Vagina (tissue), 2 donors: Measurements from ENCODE around the gene SOCS4.

Source experiments
- POLR2A ChIP-seq, 2 donors: fragments of 450-650 bp; IDR thresholded peaks; one replicate each; pipeline ENCODE4 v1.6.1; 2017; ENCODE audit warnings: antibody characterized with exemption in 2 of 2, mild to moderate bottlenecking in 2 of 2, moderate library complexity in 2 of 2
- POLR2AphosphoS5 ChIP-seq, 2 donors: sonication (generic); formaldehyde crosslinking; IDR thresholded peaks; one replicate each; pipeline ENCODE4 v1.9.0; 2017; ENCODE audit warnings: antibody characterized with exemption in 2 of 2, mild to moderate bottlenecking in 2 of 2, low read depth in 1 of 2; ENCODE audit not compliant: insufficient read depth in 1 of 2
- TF ChIP-seq, protein P1 (sequence below), 3 experiments: fragments of 450-650 bp in 2 of 3; fragments of 200-600 bp in 1 of 3; sonication (generic) in 1 of 3; IDR thresholded peaks; one replicate each; pipeline ENCODE4 v1.5.1; 2017 to 2019; ENCODE audit warnings: antibody characterized with exemption in 3 of 3, mild to moderate bottlenecking in 2 of 3, moderate library complexity in 2 of 3

DNA sequence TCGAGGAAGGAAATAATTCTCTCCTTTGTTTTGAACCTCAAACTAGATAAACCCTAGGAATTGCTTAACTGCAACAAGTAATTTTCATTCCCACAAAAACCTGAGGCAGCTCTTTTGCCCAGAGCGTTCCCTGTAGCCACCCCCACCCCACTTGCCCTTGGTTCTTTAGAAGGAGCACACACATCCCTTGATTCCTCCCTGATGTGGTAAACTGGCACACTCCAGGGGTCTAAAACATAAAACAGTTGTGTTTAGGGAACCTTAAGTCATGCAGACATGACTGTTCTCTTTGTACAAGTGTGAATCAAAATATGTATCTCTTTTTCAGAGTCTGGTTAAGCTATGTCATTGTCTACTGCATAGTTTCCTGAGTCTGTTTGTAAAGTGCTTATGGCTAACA, 38.4 kb downstream of the SOCS4 start:
- TF ChIP-seq, protein P1, sequence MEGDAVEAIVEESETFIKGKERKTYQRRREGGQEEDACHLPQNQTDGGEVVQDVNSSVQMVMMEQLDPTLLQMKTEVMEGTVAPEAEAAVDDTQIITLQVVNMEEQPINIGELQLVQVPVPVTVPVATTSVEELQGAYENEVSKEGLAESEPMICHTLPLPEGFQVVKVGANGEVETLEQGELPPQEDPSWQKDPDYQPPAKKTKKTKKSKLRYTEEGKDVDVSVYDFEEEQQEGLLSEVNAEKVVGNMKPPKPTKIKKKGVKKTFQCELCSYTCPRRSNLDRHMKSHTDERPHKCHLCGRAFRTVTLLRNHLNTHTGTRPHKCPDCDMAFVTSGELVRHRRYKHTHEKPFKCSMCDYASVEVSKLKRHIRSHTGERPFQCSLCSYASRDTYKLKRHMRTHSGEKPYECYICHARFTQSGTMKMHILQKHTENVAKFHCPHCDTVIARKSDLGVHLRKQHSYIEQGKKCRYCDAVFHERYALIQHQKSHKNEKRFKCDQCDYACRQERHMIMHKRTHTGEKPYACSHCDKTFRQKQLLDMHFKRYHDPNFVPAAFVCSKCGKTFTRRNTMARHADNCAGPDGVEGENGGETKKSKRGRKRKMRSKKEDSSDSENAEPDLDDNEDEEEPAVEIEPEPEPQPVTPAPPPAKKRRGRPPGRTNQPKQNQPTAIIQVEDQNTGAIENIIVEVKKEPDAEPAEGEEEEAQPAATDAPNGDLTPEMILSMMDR (IDR thresholded peaks at IDR 0.05): no peak
- TF ChIP-seq POLR2A (IDR thresholded peaks at IDR 0.05): no peak
- TF ChIP-seq POLR2AphosphoS5 (IDR thresholded peaks at IDR 0.05; ENCODE audit: insufficient read depth in 1 of 2, low read depth in 1 of 2): no peak
